DLD1 (cell line): ENCODE results near the gene CALHM3.

Experiments
- in situ Hi-C: cut with HindIII; loops from 2 replicates; pipeline ENCODE4 v1.10.0; 2017; ENCODE audit warnings: low sequenced_read_pairs

CALHM3 gene

DNA sequence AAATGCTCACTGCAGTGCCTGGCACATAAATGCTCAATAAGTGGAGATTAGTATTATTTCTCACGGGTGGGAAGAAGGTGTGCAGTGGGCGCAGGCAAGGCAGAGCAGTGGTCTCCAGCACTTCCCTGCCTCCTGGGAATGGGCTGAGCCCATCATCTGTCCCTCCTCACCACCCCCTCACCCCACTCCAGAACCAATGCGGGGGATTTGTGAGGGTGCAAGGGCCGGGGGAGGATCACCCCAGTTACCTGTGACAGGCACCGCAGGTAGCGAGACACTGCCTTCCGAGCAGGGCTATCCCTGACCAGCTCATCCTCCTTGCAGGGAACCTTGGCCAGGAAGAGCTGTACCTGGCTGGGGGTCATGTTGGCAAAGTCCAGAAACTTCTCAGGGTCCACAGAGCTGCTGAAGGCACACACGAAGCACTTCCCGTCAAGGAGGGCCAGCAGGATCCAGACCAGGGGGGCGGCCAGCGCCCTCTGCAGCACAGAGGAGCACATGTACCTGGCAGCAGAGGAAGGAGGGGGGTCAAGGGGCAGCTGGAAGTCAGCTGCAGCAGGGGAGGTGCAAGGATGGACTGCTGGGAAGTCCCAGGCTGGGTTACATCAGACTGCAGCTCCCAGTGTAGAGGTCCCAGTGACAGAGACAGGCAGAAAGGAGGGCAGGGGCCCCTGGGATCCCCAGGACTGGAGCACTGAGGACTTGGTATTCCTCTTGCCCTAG lies 2.8 kb downstream of the CALHM3 start:
- in situ Hi-C loops = no loop called here

DNA sequence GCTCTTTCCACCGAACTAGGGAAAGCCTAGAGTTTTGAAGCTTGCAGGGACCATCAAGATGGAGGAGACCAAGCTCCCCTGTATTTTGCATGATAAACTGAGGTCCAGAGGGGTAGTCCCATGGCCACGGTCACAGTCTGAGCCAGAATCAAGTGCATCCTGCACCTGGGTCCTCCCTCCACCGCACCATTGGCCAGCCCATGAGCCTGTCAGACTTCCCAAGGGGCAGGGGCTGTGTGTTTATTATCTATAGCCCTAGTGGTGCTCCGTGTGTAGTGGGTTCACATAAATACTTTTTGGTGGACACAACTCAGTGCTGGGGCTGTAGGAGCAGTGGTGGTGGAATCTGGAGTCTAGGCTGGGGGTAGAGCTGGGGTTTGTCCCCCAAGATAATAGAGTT lies 3.6 kb downstream of the CALHM3 start:
- in situ Hi-C loops = no loop called here

DNA sequence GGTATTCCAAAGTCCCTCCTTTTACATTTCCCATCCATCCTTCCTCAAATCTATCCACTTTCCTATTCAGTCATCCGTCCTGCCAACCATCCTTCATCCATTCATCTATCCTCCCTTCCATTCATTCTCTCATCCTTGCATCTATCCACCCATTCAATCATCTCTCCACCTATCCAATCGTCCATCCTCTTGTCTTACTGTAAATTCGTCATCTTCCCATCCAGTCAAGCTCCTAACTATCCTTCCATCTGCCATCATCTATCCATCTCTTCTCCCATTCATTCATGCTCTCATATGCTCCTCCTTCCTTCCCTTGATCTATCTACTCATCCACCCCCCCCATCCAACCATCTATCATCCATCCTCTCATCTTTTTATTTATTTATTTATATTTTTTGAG lies 5.0 kb downstream of the CALHM3 start:
- in situ Hi-C loops = no loop called here

- in situ Hi-C loops = no loop called here
Observed at GRCh38 chr10:103473261-103473671, 5.8 kb downstream of the CALHM3 start.

GRCh38 chr10:103472005-103472404 lies 7.0 kb downstream of the CALHM3 start:
- in situ Hi-C loops = no loop called here

- in situ Hi-C loops = no loop called here
Observed at GRCh38 chr10:103470761-103471653, 8.0 kb downstream of the CALHM3 start.

GRCh38 chr10:103469201-103469600 lies 9.8 kb downstream of the CALHM3 start:
- in situ Hi-C loops = no loop called here

DNA sequence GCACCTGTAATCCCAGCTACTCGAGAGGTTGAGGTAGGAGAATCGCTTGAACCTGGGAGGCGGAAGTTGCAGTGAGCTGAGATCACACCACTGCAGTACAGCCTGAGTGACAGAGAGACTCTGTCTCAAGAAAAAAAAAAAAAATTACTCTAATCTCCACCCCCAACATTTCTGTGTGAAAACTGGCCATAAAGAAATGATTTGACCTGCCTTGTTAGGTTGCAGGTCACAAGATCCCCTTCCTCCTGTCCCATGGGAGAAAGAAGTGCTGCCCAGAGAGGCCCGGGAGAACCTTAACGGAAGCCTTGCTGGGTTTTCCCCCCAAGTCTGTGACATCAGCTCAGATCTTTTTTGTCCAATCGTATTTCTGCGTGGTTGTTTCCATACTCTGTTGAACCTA lies 11.6 kb downstream of the CALHM3 start:
- in situ Hi-C loops = no loop called here

- in situ Hi-C loops = no loop called here
Observed at GRCh38 chr10:103466734-103467133, 12.3 kb downstream of the CALHM3 start.

GRCh38 chr10:103465411-103466179 lies 13.4 kb downstream of the CALHM3 start:
- in situ Hi-C loops = no loop called here

- in situ Hi-C loops = no loop called here
Observed at GRCh38 chr10:103463499-103463898, 15.5 kb downstream of the CALHM3 start.

GRCh38 chr10:103459615-103460014 lies 19.4 kb downstream of the CALHM3 start:
- in situ Hi-C loops = no loop called here

DNA sequence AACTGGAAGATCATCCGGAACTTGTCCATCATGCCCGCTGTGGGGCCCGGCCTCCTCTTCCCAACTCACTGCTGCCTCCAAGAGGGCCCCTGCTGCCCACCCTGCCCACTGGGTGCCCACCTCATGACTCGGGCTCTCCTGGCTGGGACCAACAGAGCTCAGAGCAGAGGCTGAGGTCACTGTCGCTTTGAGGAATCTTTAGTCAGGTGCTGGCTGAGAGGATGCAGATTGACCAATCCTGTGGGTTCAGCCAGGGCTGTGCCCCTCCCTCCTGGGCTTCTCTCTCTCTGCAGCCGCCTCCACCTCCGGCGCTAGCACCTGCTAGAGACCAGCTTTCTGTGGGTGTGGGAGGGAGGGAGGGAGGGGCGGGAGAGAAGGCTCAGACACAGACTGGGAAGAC lies 20.3 kb downstream of the CALHM3 start, which contains the start of gene CALHM1:
TSS of gene CALHM1 (minus strand) at position 181 of the 400 bp plus-strand sequence. CDS start at position 32, 149 bp downstream.
- in situ Hi-C loops = no loop called here

GRCh38 chr10:103457896-103458583 lies 21.0 kb downstream of the CALHM3 start:
- in situ Hi-C loops = no loop called here

- in situ Hi-C loops = no loop called here
Observed at GRCh38 chr10:103457176-103457712, 21.8 kb downstream of the CALHM3 start.

- in situ Hi-C loops = no loop called here
Observed at GRCh38 chr10:103456074-103456660, 22.9 kb downstream of the CALHM3 start.

DNA sequence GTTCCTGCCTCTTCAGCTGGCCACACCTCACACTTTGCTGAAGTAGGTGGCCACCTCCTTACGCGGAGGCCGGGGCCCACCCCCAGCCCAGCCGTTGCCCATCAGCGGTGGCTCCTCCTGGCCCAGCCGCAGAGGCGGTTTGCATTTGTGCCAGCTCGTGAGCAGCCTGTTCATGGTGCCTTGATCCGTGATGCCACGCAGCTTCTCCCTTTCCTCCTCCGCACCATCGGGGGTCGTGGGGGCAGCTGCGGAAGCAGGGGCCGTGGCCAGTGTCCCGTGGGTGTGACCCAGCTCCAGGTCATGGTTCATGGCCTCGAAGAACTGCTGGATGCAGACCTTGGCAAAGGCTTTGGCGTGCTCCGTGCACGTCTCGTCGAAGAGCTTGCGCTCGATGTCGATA lies 23.8 kb downstream of the CALHM3 start:
- in situ Hi-C loops = no loop called here

GRCh38 chr10:103454026-103454425 lies 25.0 kb downstream of the CALHM3 start:
- in situ Hi-C loops = loop anchor here (5.0 kb wide), 1 partner anchor 38 kb away; the partner anchor contains the start of gene NEURL1

GRCh38 chr10:103452506-103453230 lies 26.4 kb downstream of the CALHM3 start:
- in situ Hi-C loops = loop anchor here (5.0 kb wide), 1 partner anchor 40 kb away; the partner anchor contains the start of gene NEURL1
